AG04450 (cell line): ENCODE results near the gene LIPG. TPM values are rescaled to one million over a fixed set of nuclear protein-coding genes. Genes with fewer than 3 reads are reported as not detected.

Experiments used
- CTCF ChIA-PET: fragments of 300-600, 350-600 bp; formaldehyde crosslinking; extraction: SDS; loops from one replicate; lab custom pipeline; 2022; ENCODE audit warnings: antibody characterized with exemption, inconsistent platforms; lab: Charles Lee
- POLR2A ChIA-PET: fragments of 350-600 bp; formaldehyde crosslinking; extraction: SDS; loops from one replicate; lab custom pipeline; 2021; ENCODE audit warnings: antibody characterized with exemption, inconsistent platforms; lab: Yijun Ruan, JAX
- DNase-seq: peaks from one replicate; pipeline ENCODE4 v3.0.0-alpha.2; 2011; ENCODE audit warnings: low read depth, low spot score
- H3K27ac ChIP-seq: one replicate; pipeline ENCODE4 v1.5.1; 2012; ENCODE audit warnings: low read depth, low read length, control low read depth
- H3K27me3 ChIP-seq: one replicate; pipeline ENCODE4 v1.6.0; 2012; ENCODE audit warnings: low read length; ENCODE audit not compliant: control insufficient read depth, insufficient read depth
- H3K4me3 ChIP-seq: 2 replicates; pipeline ENCODE4 v1.5.1; 2011; ENCODE audit warnings: mild to moderate bottlenecking, low read depth, low read length, control low read depth
- H3K9me3 ChIP-seq: 2 replicates; pipeline ENCODE4 v1.5.1; 2012; ENCODE audit warnings: low read length; ENCODE audit not compliant: control insufficient read depth, insufficient read depth
- CTCF ChIP-seq: IDR thresholded peaks from 2 replicates; pipeline ENCODE4 v1.5.1; 2011; ENCODE audit warnings: low read depth, low read length, control low read depth, inconsistent platforms
- polyA plus RNA-seq: library from polyadenylated mRNA; depleted of rRNA; stranded (reverse); fragments of >200 nt; gene quantifications from 2 replicates; pipeline ENCODE4 v1.2.3, GENCODE V29; 2011

LIPG gene
- polyA plus RNA-seq, 1 experiment, result 0.19 TPM

- POLR2A ChIA-PET, result no interaction called here
- DNase-seq, result no peak
- TF ChIP-seq CTCF, result no peak
- Histone ChIP-seq H3K27me3 (peaks cover 47% of the 10 kb centered on the region), H3K27ac (no peak overlapping the region), H3K4me3 (no peak overlapping the region), H3K9me3 (no peaks in the 10 kb centered on the region)
- CTCF ChIA-PET, result interaction anchor here (0.7 kb wide), 1 partner anchor 9 kb away, joined by 4 read pairs; no protein-coding TSS in a partner anchor
Measured at GRCh38 chr18:49616618-49617328, 54.9 kb downstream of the LIPG start.

- no peak for TF ChIP-seq CTCF
- H3K4me3 ChIP-seq, result no peak overlapping the region
- POLR2A ChIA-PET, result no interaction called here
- peaks cover 53% of the 10 kb centered on the region for H3K27me3 ChIP-seq
- H3K9me3 ChIP-seq, result no peaks in the 10 kb centered on the region; the same call in 1 of the 2 replicates
- H3K27ac ChIP-seq, result no peak overlapping the region
- CTCF ChIA-PET, result interaction anchor here (1.3 kb wide), 1 partner anchor 242 kb away, joined by 3 read pairs; no protein-coding TSS in a partner anchor
- DNase-seq, result no peak
Measured at GRCh38 chr18:49617329-49617695, 55.5 kb downstream of the LIPG start.

- TF ChIP-seq CTCF, result no peak
- peaks cover 55% of the 10 kb centered on the region for H3K27me3 ChIP-seq
- DNase-seq, result no peak
- CTCF ChIA-PET, result interaction anchor here (1.3 kb wide), 1 partner anchor 241 kb away, joined by 3 read pairs; no protein-coding TSS in a partner anchor
- POLR2A ChIA-PET, result no interaction called here
- H3K27ac ChIP-seq, result no peak overlapping the region
- H3K4me3 ChIP-seq, result no peak overlapping the region
- no peaks in the 10 kb centered on the region; the same call in 1 of the 2 replicates for H3K9me3 ChIP-seq
Measured at GRCh38 chr18:49617865-49618264, 56.0 kb downstream of the LIPG start.

GRCh38 chr18:49618742-49619681 is 57.2 kb downstream of the LIPG start:
- no peak for TF ChIP-seq CTCF
- no peak overlapping the region for H3K4me3 ChIP-seq
- POLR2A ChIA-PET, result no interaction called here
- H3K27me3 ChIP-seq, result peaks cover 49% of the 10 kb centered on the region
- CTCF ChIA-PET, result interaction anchor here (0.6 kb wide), 1 partner anchor 244 kb away, joined by 3 read pairs; no protein-coding TSS in a partner anchor
- no peaks in the 10 kb centered on the region; the same call in 1 of the 2 replicates for H3K9me3 ChIP-seq
- no peak for DNase-seq
- H3K27ac ChIP-seq, result no peak overlapping the region
